Loucy (cell line): ENCODE results near the gene LUC7L3.

Experiments
- H2AFZ ChIP-seq: fragments of 200-600 bp; sonication (generic); 2 replicates; pipeline ENCODE4 v1.6.0; 2016; ENCODE audit warnings: antibody characterized with exemption, mild to moderate bottlenecking, low read length, moderate library complexity
- H3F3A ChIP-seq: fragments of 200-600 bp; 2 replicates; pipeline ENCODE4 v1.6.0; 2016; ENCODE audit warnings: antibody characterized with exemption, low read depth, mild to moderate bottlenecking
- H3K27me3 ChIP-seq: fragments of 200-600 bp; sonication (generic); 2 replicates; pipeline ENCODE4 v1.6.1; 2014; ENCODE audit warnings: low read length, mild to moderate bottlenecking; ENCODE audit not compliant: insufficient read depth, poor library complexity, severe bottlenecking
- H3K36me3 ChIP-seq: fragments of 200-600 bp; sonication (generic); 2 replicates; pipeline ENCODE4 v1.6.1; 2016; ENCODE audit warnings: low read length; ENCODE audit not compliant: insufficient read depth
- H3K4me1 ChIP-seq: fragments of 200-600 bp; sonication (generic); 2 replicates; pipeline ENCODE4 v1.5.1; 2014; ENCODE audit warnings: low read length, mild to moderate bottlenecking; ENCODE audit not compliant: insufficient read depth, poor library complexity, severe bottlenecking
- H3K4me2 ChIP-seq: fragments of 200-600 bp; sonication (generic); 2 replicates; pipeline ENCODE4 v1.6.0; 2014; ENCODE audit warnings: antibody characterized with exemption, low read length, low read depth, mild to moderate bottlenecking; ENCODE audit not compliant: poor library complexity, severe bottlenecking
- H3K4me3 ChIP-seq: fragments of 200-600 bp; sonication (generic); 2 replicates; pipeline ENCODE4 v1.5.1; 2014; ENCODE audit warnings: low read length, mild to moderate bottlenecking, mixed read lengths; ENCODE audit not compliant: poor library complexity, severe bottlenecking
- H3K79me2 ChIP-seq: fragments of 200-600 bp; sonication (generic); 2 replicates; pipeline ENCODE4 v1.6.1; 2014; ENCODE audit warnings: low read length; ENCODE audit not compliant: insufficient read depth
- H3K9ac ChIP-seq: fragments of 200-600 bp; sonication (generic); 2 replicates; pipeline ENCODE4 v1.6.0; 2014; ENCODE audit warnings: mild to moderate bottlenecking, low read depth, low read length, moderate library complexity; ENCODE audit not compliant: poor library complexity, severe bottlenecking
- H3K9me2 ChIP-seq: fragments of 200-600 bp; sonication (generic); replicated peaks from 2 replicates; pipeline ENCODE4 v1.6.1; 2016; ENCODE audit warnings: low read depth, low read length, mixed read lengths
- H3K9me3 ChIP-seq: fragments of 200-600 bp; sonication (generic); 2 replicates; pipeline ENCODE4 v1.6.1; 2014; ENCODE audit warnings: mild to moderate bottlenecking, antibody characterized with exemption, low read length, low read depth; ENCODE audit not compliant: insufficient read depth
- H4K20me1 ChIP-seq: fragments of 200-600 bp; sonication (generic); 2 replicates; pipeline ENCODE4 v1.6.0; 2014; ENCODE audit warnings: antibody characterized with exemption, low read length, mild to moderate bottlenecking; ENCODE audit not compliant: insufficient read depth, poor library complexity, severe bottlenecking
- EZH2phosphoT487 ChIP-seq: fragments of 200-600 bp; IDR thresholded peaks from 2 replicates; pipeline ENCODE4 v1.6.1; 2018; ENCODE audit warnings: antibody characterized with exemption, mild to moderate bottlenecking, moderate library complexity, borderline replicate concordance
- TF ChIP-seq, protein P1 (sequence below): fragments of 200-600 bp; sonication (generic); conservative IDR thresholded peaks from 2 replicates; pipeline ENCODE4 v1.5.1; 2014; ENCODE audit warnings: mild to moderate bottlenecking, antibody characterized with exemption, low read length

LUC7L3 gene

GRCh38 chr17:50745631-50746030 is 26.2 kb downstream of the LUC7L3 start:
- Histone ChIP-seq H3K9me2 (no peaks in the 10 kb centered on the region), H3K79me2 (no peaks in the 10 kb centered on the region; the same call in 1 of the 2 replicates), H2AFZ (no peak overlapping the region), H3K9ac (no peak overlapping the region), H3K36me3 (peaks cover 97% of the 10 kb centered on the region), H3K4me3 (no peak overlapping the region), H3K9me3 (no peaks in the 10 kb centered on the region), H3K27me3 (no peaks in the 10 kb centered on the region), H3K4me2 (no peak overlapping the region), H3K4me1 (no peaks in the 10 kb centered on the region), H3F3A (no peaks in the 10 kb centered on the region; the same call in none of the 2 replicates), H4K20me1 (peaks cover 22% of the 10 kb centered on the region)
- no peak for TF ChIP-seq EZH2phosphoT487
- TF ChIP-seq, protein P1, sequence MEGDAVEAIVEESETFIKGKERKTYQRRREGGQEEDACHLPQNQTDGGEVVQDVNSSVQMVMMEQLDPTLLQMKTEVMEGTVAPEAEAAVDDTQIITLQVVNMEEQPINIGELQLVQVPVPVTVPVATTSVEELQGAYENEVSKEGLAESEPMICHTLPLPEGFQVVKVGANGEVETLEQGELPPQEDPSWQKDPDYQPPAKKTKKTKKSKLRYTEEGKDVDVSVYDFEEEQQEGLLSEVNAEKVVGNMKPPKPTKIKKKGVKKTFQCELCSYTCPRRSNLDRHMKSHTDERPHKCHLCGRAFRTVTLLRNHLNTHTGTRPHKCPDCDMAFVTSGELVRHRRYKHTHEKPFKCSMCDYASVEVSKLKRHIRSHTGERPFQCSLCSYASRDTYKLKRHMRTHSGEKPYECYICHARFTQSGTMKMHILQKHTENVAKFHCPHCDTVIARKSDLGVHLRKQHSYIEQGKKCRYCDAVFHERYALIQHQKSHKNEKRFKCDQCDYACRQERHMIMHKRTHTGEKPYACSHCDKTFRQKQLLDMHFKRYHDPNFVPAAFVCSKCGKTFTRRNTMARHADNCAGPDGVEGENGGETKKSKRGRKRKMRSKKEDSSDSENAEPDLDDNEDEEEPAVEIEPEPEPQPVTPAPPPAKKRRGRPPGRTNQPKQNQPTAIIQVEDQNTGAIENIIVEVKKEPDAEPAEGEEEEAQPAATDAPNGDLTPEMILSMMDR, result no peak

GRCh38 chr17:50749245-50749644 is 29.8 kb downstream of the LUC7L3 start:
- no peaks in the 10 kb centered on the region; the same call in 1 of the 2 replicates for H3K79me2 ChIP-seq
- H3K4me3 ChIP-seq, result no peak overlapping the region
- no peak overlapping the region for H2AFZ ChIP-seq
- H3K4me2 ChIP-seq, result no peak overlapping the region
- H3K9ac ChIP-seq, result no peak overlapping the region
- H3K27me3 ChIP-seq, result no peaks in the 10 kb centered on the region
- H3K4me1 ChIP-seq, result no peaks in the 10 kb centered on the region
- H3K9me3 ChIP-seq, result no peaks in the 10 kb centered on the region
- TF ChIP-seq EZH2phosphoT487, result no peak
- TF ChIP-seq, protein P1, result no peak
- peaks cover 100% of the 10 kb centered on the region for H3K36me3 ChIP-seq
- no peaks in the 10 kb centered on the region; the same call in none of the 2 replicates for H3F3A ChIP-seq
- H4K20me1 ChIP-seq, result peaks cover 13% of the 10 kb centered on the region
- no peaks in the 10 kb centered on the region for H3K9me2 ChIP-seq

DNA sequence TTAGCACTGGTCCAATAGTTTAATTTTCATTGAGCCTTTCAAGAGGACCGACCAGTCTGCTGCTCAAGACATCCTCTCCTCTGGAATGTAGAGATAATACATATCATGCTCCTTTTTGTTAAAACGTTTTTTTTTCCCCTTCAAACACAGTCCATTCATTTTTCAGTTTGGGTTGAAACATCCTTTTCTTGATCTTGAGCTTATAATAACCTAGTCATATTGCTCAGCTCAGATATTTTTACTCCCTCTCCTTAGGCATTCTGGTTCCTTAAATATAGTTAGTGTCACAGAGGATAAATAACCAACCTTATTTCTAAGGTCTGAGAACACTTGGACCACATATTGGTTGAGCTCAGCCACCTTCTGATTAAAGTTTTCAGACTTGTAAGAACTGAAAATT is 35.1 kb downstream of the LUC7L3 start:
- Histone ChIP-seq H3K4me1 (no peaks in the 10 kb centered on the region), H2AFZ (no peak overlapping the region), H3K9ac (no peak overlapping the region), H3F3A (peaks cover 3% of the 10 kb centered on the region; the same call in 1 of the 2 replicates), H3K4me3 (no peak overlapping the region), H3K27me3 (no peaks in the 10 kb centered on the region), H3K9me2 (no peaks in the 10 kb centered on the region), H4K20me1 (peaks cover 3% of the 10 kb centered on the region), H3K79me2 (no peaks in the 10 kb centered on the region), H3K9me3 (no peaks in the 10 kb centered on the region), H3K36me3 (peaks cover 56% of the 10 kb centered on the region; the same call in 1 of the 2 replicates), H3K4me2 (no peak overlapping the region)
- no peak for TF ChIP-seq EZH2phosphoT487
- TF ChIP-seq, protein P1, result no peak
